ENCODE data around the gene NFIB. TPM values are rescaled to one million over a fixed set of nuclear protein-coding genes. Genes with fewer than 3 reads are reported as not detected.

NFIB gene
- total and polyA plus RNA-seq, 2 of the 8 experiments (the other 6 are each of a cell fraction or from before 2014, with no cell fraction given), result 2.6 to 13.1 TPM

GRCh38 chr9:14228602-14229001 lies 85.3 kb downstream of the NFIB start:
- CTCF ChIA-PET (ENCODE audit: partially characterized antibody), result interaction anchor here (0.6 kb wide), 1 partner anchor 33 kb away, joined by 3 read pairs; no protein-coding TSS in a partner anchor
- 97% methylated on average over 1 of the region's 1 CpG; no CpG with 5 or more reads in 1 of the 2 experiments for WGBS, 2 experiments (ENCODE audit: extremely low coverage in 1 of 2, insufficient coverage in 1 of 2, insufficient read length in 1 of 2, insufficient replicate concordance in 2 of 2, low coverage in 1 of 2, low lambda C conversion rate in 2 of 2, missing lambda C conversion rate in 1 of 2)
- no peaks in the 10 kb centered on the region for H3K9me3 ChIP-seq (ENCODE audit: insufficient read depth in 2 of 2, low read depth in 1 of 2, low read length in 1 of 2)

More at GRCh38 chr9:14228602-14229001, 85.3 kb downstream of the NFIB start:
- no peak overlapping the region for H3K23ac ChIP-seq (ENCODE audit: insufficient read length)
- DNase-seq (ENCODE audit: low read depth in 1 of 2, low spot score in 2 of 2) (no peak), FAIRE-seq (no peak)
- H3K18ac ChIP-seq (ENCODE audit: extremely low read depth, low read length), result no peak overlapping the region
- no peaks in the 10 kb centered on the region for H3K36me3 ChIP-seq (ENCODE audit: control insufficient read depth in 2 of 4, insufficient read depth in 4 of 4, low read length in 3 of 4)
- H2BK120ac ChIP-seq (replicated peaks; ENCODE audit: low read depth, low read length), result no peak overlapping the region
- no peaks in the 10 kb centered on the region for H3K27me3 ChIP-seq (replicated peaks in 1 of 4; ENCODE audit: control insufficient read depth in 3 of 4, extremely low read depth in 1 of 4, insufficient read depth in 3 of 4, low read length in 3 of 4)
- no peak overlapping the region for H4K8ac ChIP-seq (ENCODE audit: extremely low read depth, insufficient read depth, low read length)
- no peak overlapping the region for H2AFZ ChIP-seq (ENCODE audit: low read length)
- H3K14ac ChIP-seq (ENCODE audit: insufficient read length), result no peak overlapping the region
- H2BK20ac ChIP-seq (ENCODE audit: low read length), result no peak overlapping the region
- H3K56ac ChIP-seq (replicated peaks; ENCODE audit: insufficient read length, low read depth, low read length), result no peak overlapping the region
- H3K23me2 ChIP-seq (ENCODE audit: low read depth, low read length), result no peaks in the 10 kb centered on the region
- H3K79me1 ChIP-seq (ENCODE audit: low read depth, low read length), result no peaks in the 10 kb centered on the region
- H2BK5ac ChIP-seq (ENCODE audit: low read depth, low read length), result no peak overlapping the region
- no peaks in the 10 kb centered on the region for H4K20me1 ChIP-seq (replicated peaks in 1 of 2; ENCODE audit: control insufficient read depth in 1 of 2, insufficient read depth in 2 of 2, low read length in 2 of 2)
- no peak overlapping the region for H4K5ac ChIP-seq (ENCODE audit: insufficient read length, low read depth, low read length)
- no peak overlapping the region for H3K27ac ChIP-seq (ENCODE audit: low read depth, low read length)
- H3K79me2 ChIP-seq (ENCODE audit: control insufficient read depth in 1 of 2, insufficient read depth in 2 of 2, low read length in 2 of 2), result no peaks in the 10 kb centered on the region
- H3K9ac ChIP-seq (replicated peaks in 1 of 4; ENCODE audit: extremely low read depth in 1 of 4, low read depth in 3 of 4, low read length in 3 of 4), result no peak overlapping the region
- POLR2A ChIA-PET (ENCODE audit: partially characterized antibody), result no interaction called here
- no peak overlapping the region for H2BK12ac ChIP-seq (ENCODE audit: low read depth, low read length)
- H2AK5ac ChIP-seq (ENCODE audit: low read depth, low read length), result no peak overlapping the region
- H3K4me2 ChIP-seq (ENCODE audit: insufficient read depth in 1 of 2, low read depth in 2 of 2, low read length in 2 of 2), result no peak overlapping the region
- no peak overlapping the region for H2BK15ac ChIP-seq (ENCODE audit: low read length)
- no peak overlapping the region for H3K4ac ChIP-seq (replicated peaks; ENCODE audit: insufficient read length, low read depth, low read length)
- H3K4me1 ChIP-seq (replicated peaks in 1 of 4; ENCODE audit: control insufficient read depth in 3 of 4, insufficient read depth in 4 of 4, low read length in 3 of 4), result peaks cover 0 to 7% (median under 1%) of the 10 kb centered on the region in 4 experiments; a peak in 3 of 7 replicates
- H4K91ac ChIP-seq (replicated peaks; ENCODE audit: insufficient read length, low read length), result no peak overlapping the region
- no peak for TF ChIP-seq CHD2 (IDR thresholded peaks at IDR 0.05; ENCODE audit: low read length)
- TF ChIP-seq CREB1 (IDR thresholded peaks at IDR 0.05), result no peak
- no peak overlapping the region for H3K4me3 ChIP-seq (ENCODE audit: extremely low read depth in 1 of 4, insufficient read depth in 2 of 4, low read depth in 3 of 4, low read length in 4 of 4)
